HepG2 (cell line): ENCODE results near the gene ADAR. TPM values are rescaled to one million over a fixed set of nuclear protein-coding genes. Genes with fewer than 3 reads are reported as not detected.
A peak's percentile ranks its signal among the peaks of the same experiment; 100 is the strongest.

Experiments
- ATAC-seq: fragments of 200-7000 bp; cut with Tn5 transposase; 3 replicates; pipeline ENCODE4 v1.9.1; 2020; ENCODE audit warnings: mild to moderate bottlenecking, moderate library complexity
- BruUV-seq: library from RNA; stranded (reverse); fragments of 400-500 nt; replicated peaks from 2 replicates; lab custom pipeline; 2021; lab: Mats Ljungman, UMichigan
- CTCF ChIA-PET: fragments of 300-600 bp; formaldehyde crosslinking; extraction: SDS; loops from one replicate; lab custom pipeline; 2021; ENCODE audit warnings: low total read pairs, inconsistent platforms, low intra/inter-chr PET ratio; lab: Yijun Ruan, JAX
- POLR2A ChIA-PET: fragments of 350-600 bp; sonication (Branson Sonifier 250); formaldehyde crosslinking; loops from one replicate; lab custom pipeline; 2020; ENCODE audit warnings: antibody characterized with exemption, inconsistent platforms; lab: Yijun Ruan, JAX
- DNase-seq: peaks from one replicate; pipeline ENCODE4 v3.0.0-alpha.2; 2015; ENCODE audit warnings: low spot score
- FAIRE-seq: peaks from 3 replicates; lab custom pipeline; 2011; peaks lifted over from hg19 to GRCh38; lab: Jason Lieb, UNC
- H2AFZ ChIP-seq: one replicate; pipeline ENCODE4 v1.6.1; 2011; ENCODE audit warnings: low read length, inconsistent platforms
- H3K27ac ChIP-seq: fragments of 300-600 bp; 3 replicates; pipeline ENCODE4 v1.8.0; 2011; ENCODE audit warnings: mixed run types, mild to moderate bottlenecking, mixed read lengths, low read length, inconsistent platforms; ENCODE audit not compliant: insufficient read depth; ENCODE audit errors: extremely low read length
- H3K27me3 ChIP-seq, 2 experiments: fragments of 200-600 bp in 1 of 2; 2 replicates in 1 of 2; 3 replicates in 1 of 2; pipeline versions ENCODE4 v1.6.0 to v1.8.0; 2011; ENCODE audit warnings: low read length in 2 of 2, mild to moderate bottlenecking in 2 of 2, moderate library complexity in 2 of 2, inconsistent platforms in 1 of 2; ENCODE audit not compliant: insufficient read depth in 2 of 2, control insufficient read depth in 1 of 2
- H3K36me3 ChIP-seq, 2 experiments: fragments of 200-600 bp in 1 of 2; replicated peaks in 1 of 2; 2 replicates in 1 of 2; 3 replicates in 1 of 2; pipeline versions ENCODE4 v1.5.1 to v1.8.0; 2011; ENCODE audit warnings: low read length in 2 of 2, inconsistent platforms in 1 of 2; ENCODE audit not compliant: insufficient read depth in 2 of 2, control insufficient read depth in 1 of 2
- H3K4me1 ChIP-seq: 2 replicates; pipeline ENCODE4 v1.5.1; 2012; ENCODE audit warnings: low read length, inconsistent platforms; ENCODE audit not compliant: insufficient read depth
- H3K4me2 ChIP-seq: 2 replicates; pipeline ENCODE4 v1.6.0; 2011; ENCODE audit warnings: low read depth, low read length, inconsistent platforms
- H3K4me3 ChIP-seq, 3 experiments: fragments of 200-600 bp in 1 of 3; sonication (generic), shearing (Covaris generic) in 1 of 3; replicated peaks in 1 of 3; 2 replicates each; pipeline ENCODE4 v1.5.1; 2011 to 2016; ENCODE audit warnings: low read length in 3 of 3, inconsistent platforms in 2 of 3, low read depth in 2 of 3, mild to moderate bottlenecking in 2 of 3, control low read depth in 1 of 3, mixed read lengths in 1 of 3; ENCODE audit not compliant: insufficient read depth in 1 of 3
- H3K79me2 ChIP-seq: one replicate; pipeline ENCODE4 v1.6.1; 2011; ENCODE audit warnings: low read length, inconsistent platforms; ENCODE audit not compliant: insufficient read depth
- H3K9ac ChIP-seq: 2 replicates; pipeline ENCODE4 v1.6.0; 2011; ENCODE audit warnings: mild to moderate bottlenecking, low read depth, low read length, inconsistent platforms; ENCODE audit not compliant: insufficient read depth
- H3K9me3 ChIP-seq: 2 replicates; pipeline ENCODE4 v1.5.1; 2012; ENCODE audit warnings: mild to moderate bottlenecking, low read length
- H4K20me1 ChIP-seq: 2 replicates; pipeline ENCODE4 v1.6.0; 2011; ENCODE audit warnings: inconsistent platforms, mild to moderate bottlenecking, low read length, moderate library complexity; ENCODE audit not compliant: insufficient read depth
- CAMTA2 ChIP-seq: sonication (generic); formaldehyde crosslinking; IDR thresholded peaks from 2 replicates; pipeline ENCODE4 v1.4.0; 2020; ENCODE audit warnings: mild to moderate bottlenecking, missing genetic modification reagents, borderline replicate concordance
- ELF1 ChIP-seq: sonication (generic); formaldehyde crosslinking; IDR thresholded peaks from 2 replicates; pipeline ENCODE4 v1.4.0; 2020; ENCODE audit warnings: missing genetic modification reagents
- GATA4 ChIP-seq: sonication (generic); IDR thresholded peaks from 2 replicates; pipeline ENCODE4 v1.6.1; 2016; ENCODE audit warnings: antibody characterized with exemption, low read depth, borderline replicate concordance
- HDAC2 ChIP-seq: sonication (generic); formaldehyde crosslinking; IDR thresholded peaks from 2 replicates; pipeline ENCODE4 v1.4.0; 2020; ENCODE audit warnings: missing genetic modification reagents
- PLRG1 ChIP-seq: fragments of 450-650 bp; conservative IDR thresholded peaks from 2 replicates; pipeline ENCODE4 v1.6.1; 2016
- REST ChIP-seq, 2 experiments: IDR thresholded peaks; 2 replicates each; pipeline ENCODE4 v1.6.1; 2011 to 2012; ENCODE audit warnings: low read length in 2 of 2, borderline replicate concordance in 1 of 2, low read depth in 1 of 2, mild to moderate bottlenecking in 1 of 2, moderate library complexity in 1 of 2
- TFAP4 ChIP-seq: sonication (generic); IDR thresholded peaks from 2 replicates; pipeline ENCODE4 v1.6.1; 2016; ENCODE audit warnings: low read depth, borderline replicate concordance
- TOPORS ChIP-seq: sonication (generic); formaldehyde crosslinking; IDR thresholded peaks from 2 replicates; pipeline ENCODE4 v1.8.0; 2023; ENCODE audit warnings: mild to moderate bottlenecking, missing genetic modification reagents
- ZBTB43 ChIP-seq: sonication (generic); formaldehyde crosslinking; conservative IDR thresholded peaks from 2 replicates; pipeline ENCODE4 v1.4.0; 2020; ENCODE audit warnings: missing genetic modification reagents
- ZNF225 ChIP-seq: sonication (generic); formaldehyde crosslinking; IDR thresholded peaks from 2 replicates; pipeline ENCODE4 v1.4.0; 2020; ENCODE audit warnings: mild to moderate bottlenecking, missing genetic modification reagents
- ZNF24 ChIP-seq: fragments of 450-650 bp; IDR thresholded peaks from 2 replicates; pipeline ENCODE4 v1.6.1; 2017; ENCODE audit warnings: antibody characterized with exemption, mild to moderate bottlenecking
- ZNF329 ChIP-seq: sonication (generic); formaldehyde crosslinking; IDR thresholded peaks from 2 replicates; pipeline ENCODE4 v1.9.0; 2021; ENCODE audit warnings: low read depth, mild to moderate bottlenecking, missing genetic modification reagents
- ZNF350 ChIP-seq: sonication (generic); formaldehyde crosslinking; IDR thresholded peaks from 2 replicates; pipeline ENCODE4 v1.4.0; 2020; ENCODE audit warnings: mild to moderate bottlenecking, low read depth, missing genetic modification reagents, borderline replicate concordance
- ZNF552 ChIP-seq: sonication (generic); formaldehyde crosslinking; IDR thresholded peaks from 2 replicates; pipeline ENCODE4 v1.9.0; 2022; ENCODE audit warnings: missing genetic modification reagents, mild to moderate bottlenecking, borderline replicate concordance
- ZZZ3 ChIP-seq: sonication (generic); formaldehyde crosslinking; IDR thresholded peaks from 2 replicates; pipeline ENCODE4 v1.4.0; 2020; ENCODE audit warnings: missing genetic modification reagents, mild to moderate bottlenecking, borderline replicate concordance
- WGBS: methylation state at CpG from one replicate; pipeline ENCODE4 v1.1.6; 2017; ENCODE audit warnings: low lambda C conversion rate; 5-methylcytosine and 5-hydroxymethylcytosine counted together
- in situ Hi-C: cut with HindIII; loops from 2 replicates; pipeline ENCODE4 v1.10.0; 2017; ENCODE audit warnings: low pct_unique_long_range_greater_than_20kb; ENCODE audit not compliant: extremely low pct_ligation_motif_present
- intact Hi-C: fragments of 100-400 bp; cut with micrococcal nuclease; formaldehyde crosslinking; loops from one replicate; pipeline ENCODE4 v1.10.0; 2022; ENCODE audit not compliant: unreplicated experiment
- polyA plus RNA-seq, 8 experiments: library from polyadenylated mRNA; depleted of rRNA in 3 of 8; stranded (reverse) in 7 of 8; unstranded in 1 of 8; fragments of >200 nt; fragmentation: Illumina TruSeq in 4 of 8; extraction: Trizol in 4 of 8; gene quantifications; 2 replicates each; pipeline versions ENCODE4 v1.2.1 to v1.2.3, GENCODE V29; 2011 to 2016; ENCODE audit warnings: low read depth in 4 of 8, missing spikeins in 1 of 8, mixed read lengths in 1 of 8; ENCODE audit not compliant: insufficient read depth in 1 of 8
- total RNA-seq, 5 experiments: library from RNA; depleted of rRNA; stranded (reverse); fragments of >200 nt; fragmentation: Illumina TruSeq; extraction: Trizol; gene quantifications; 2 replicates each; pipeline ENCODE4 v1.2.3, GENCODE V29; 2016; ENCODE audit warnings: low read depth in 1 of 5

The ADAR gene
- total and polyA plus RNA-seq, 2 of the 13 experiments (the other 11 are each of a cell fraction or from before 2014, with no cell fraction given): 70.8 to 86.2 TPM

DNA sequence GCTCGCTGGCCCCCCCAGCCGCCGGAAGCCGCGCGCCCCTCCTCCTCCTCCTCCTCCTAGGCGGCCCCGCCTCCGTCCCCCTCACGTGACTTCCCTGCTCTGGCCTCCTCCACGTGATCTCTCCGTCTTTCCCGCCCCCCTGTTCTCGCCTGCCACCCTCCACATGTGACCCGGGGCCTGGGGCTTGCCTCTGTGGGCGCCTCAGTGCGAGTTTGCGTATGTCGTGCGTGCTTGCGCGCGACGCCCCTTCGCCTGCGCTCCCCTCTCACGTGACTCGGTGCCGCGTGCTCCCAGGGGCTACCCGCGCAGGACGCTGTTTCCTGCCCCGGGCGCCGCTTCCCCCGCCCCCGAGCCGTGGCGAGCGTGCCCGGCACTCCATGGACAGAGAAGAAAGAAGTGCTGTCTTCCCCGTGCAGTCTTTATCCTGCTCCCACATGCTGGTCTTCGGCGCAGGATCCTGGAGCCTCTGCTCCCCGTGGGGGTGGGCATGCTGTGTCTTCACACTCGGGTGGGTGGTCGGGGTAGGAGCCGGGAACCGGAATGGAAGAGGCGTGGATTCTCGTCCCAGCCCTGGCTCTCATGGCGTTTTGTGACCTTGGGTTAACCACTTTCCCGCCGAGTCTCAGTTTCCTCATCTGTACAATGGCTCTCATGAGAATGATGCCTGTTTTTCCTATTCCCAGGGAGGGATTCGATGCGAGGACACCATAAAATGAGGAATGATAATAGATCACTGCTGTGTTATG, 49.1 kb downstream of the ADAR start (continued):
- peak in 1 of 2 experiments; percentile 56; a peak in 1 of 4 replicates for TF ChIP-seq REST (IDR thresholded peaks at IDR 0.05; ENCODE audit: borderline replicate concordance in 1 of 2, low read depth in 1 of 2, low read length in 2 of 2)

DNA sequence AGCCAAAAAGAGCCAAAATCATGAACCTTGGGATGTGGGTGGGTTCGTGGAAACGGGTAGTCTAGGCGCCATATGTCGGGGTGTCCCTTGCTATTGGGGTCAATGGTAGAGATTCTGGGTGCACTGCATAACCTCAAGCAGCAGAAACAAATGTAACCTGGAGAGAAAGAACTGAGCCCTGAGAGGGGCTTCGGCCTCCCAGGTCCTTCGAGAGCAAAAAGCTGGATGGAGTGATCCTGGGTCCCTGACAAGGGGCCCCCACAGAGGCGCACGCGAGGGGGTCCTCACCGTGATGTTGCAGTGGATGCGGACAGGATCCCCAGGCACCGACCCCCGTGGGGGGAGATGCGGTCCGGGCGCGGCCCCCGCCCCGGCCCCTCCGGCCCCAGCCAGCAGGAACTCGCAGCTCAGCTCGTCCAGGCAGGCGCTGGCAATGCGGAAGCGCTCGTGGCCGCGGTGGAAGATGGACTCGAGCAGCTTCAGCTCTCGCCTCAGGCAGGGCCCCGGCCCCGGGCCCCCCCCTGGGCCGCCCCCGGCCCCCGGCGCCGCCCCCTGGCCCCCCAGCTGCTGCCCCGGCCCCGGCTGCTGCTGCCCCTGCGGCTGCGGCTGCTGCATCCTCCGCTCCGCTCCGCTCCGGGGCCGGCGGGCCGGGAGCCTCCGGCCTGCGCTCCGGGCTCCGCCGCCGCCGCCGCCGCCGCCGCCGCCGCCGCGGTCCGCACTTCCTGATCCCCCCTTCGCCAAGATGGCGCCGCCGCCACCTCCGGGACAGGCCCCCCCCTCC, 49.9 kb downstream of the ADAR start, which contains the start of gene UBE2Q1:
Gene UBE2Q1 (minus strand): TSS at position 724 of the 781 bp plus-strand sequence. CDS start 109 bp downstream, at position 615.
- no peaks in the 10 kb centered on the region for H3K9me3 ChIP-seq
- no peaks in the 10 kb centered on the region; the same call in 1 of the 2 replicates for H4K20me1 ChIP-seq
- intact Hi-C loops (loop anchor here (5.0 kb wide), 3 partner anchors 49 to 444 kb away; partner anchors contain the start of genes ADAR and ZBTB7B), in situ Hi-C loops (no loop called here)
- H3K4me2 ChIP-seq: peak within 1 kb of the TSS; percentile 98
- H3K4me1 ChIP-seq: peaks cover 34% of the 10 kb centered on the region
- H3K9ac ChIP-seq: peak within 1 kb of the TSS; percentile 89
- peak within 1 kb of the TSS; percentile 29 for H2AFZ ChIP-seq
- FAIRE-seq: no peak
- no peaks in the 10 kb centered on the region; a peak in 1 of 5 replicates for H3K27me3 ChIP-seq
- WGBS: 0% methylated on average over 8 of the region's 69 CpGs
- H3K79me2 ChIP-seq: peaks cover 32% of the 10 kb centered on the region
- ChIA-PET CTCF (interaction anchor here (1.9 kb wide), 1 partner anchor 202 kb away, joined by 9 read pairs; no protein-coding TSS in a partner anchor), POLR2A (no interaction called here)
- no TSS peak for BruUV-seq
- H3K4me3 ChIP-seq: peak within 1 kb of the TSS; percentile 91 to 96 (median 95)
- DNase-seq: no peak
- peak; percentile 35 for ATAC-seq
- H3K27ac ChIP-seq: peak within 1 kb of the TSS; percentile 76
- peaks cover 17 to 30% of the 10 kb centered on the region in 2 experiments for H3K36me3 ChIP-seq
- TF ChIP-seq TOPORS (no peak), TFAP4 (no peak), HDAC2 (CRISPR knock-in tag) (no peak), ZNF552 (CRISPR knock-in tag) (no peak), GATA4 (no peak), PLRG1 (no peak), ZNF329 (no peak), ZZZ3 (no peak), ZNF24 (no peak), CAMTA2 (CRISPR knock-in tag) (no peak), ELF1 (CRISPR knock-in tag) (peak; percentile 49; the same call in 1 of the 2 replicates), ZNF225 (CRISPR knock-in tag) (no peak), ZNF350 (CRISPR knock-in tag) (no peak), ZBTB43 (0 out of 2 replicates have a peak, but pooled peaks have one; percentile 34)
